Measurements from ENCODE around the gene ZNF275.
A peak's percentile ranks its signal among the peaks of the same experiment; 100 is the strongest.
"Not testable (repeated sequence)": the region's sequence is repeated elsewhere in the genome, so short reads cannot be mapped to it uniquely, and the experiment has no call there.

ZNF275 gene

DNA sequence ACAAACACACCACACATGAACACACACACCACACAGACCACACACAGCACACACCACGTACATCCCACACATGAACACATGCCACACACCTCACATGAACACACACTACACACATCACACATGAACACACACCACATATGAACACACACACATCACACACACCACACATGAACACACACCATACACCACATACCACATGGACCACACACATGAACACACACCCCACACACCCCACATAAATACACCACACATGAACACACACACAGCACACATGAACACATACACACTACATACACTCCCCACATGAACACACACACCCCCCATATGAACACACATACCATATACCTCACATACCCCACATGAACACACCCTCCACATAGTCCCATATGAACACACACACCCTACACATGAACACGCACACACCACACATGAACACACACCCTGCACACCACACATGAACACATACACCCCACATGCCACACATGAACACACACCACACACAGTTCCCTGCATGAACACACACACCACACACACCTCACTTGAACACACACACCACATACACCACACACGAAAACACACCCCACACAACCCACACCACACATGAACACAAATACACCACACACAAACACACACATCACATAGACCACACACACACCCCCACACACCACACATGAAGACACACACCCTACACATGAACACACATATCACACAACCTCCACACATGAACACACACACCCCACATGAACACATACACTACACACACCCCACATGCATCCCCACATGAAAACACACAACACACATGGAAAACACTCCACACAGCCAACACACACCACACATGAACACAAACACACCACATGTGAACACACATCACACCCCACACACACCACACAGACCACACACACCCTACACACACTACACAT lies 48.9 kb downstream of the ZNF275 start:
- TF ChIP-seq Cebpa-rat (IDR thresholded peaks at IDR 0.05): no peak
- Histone ChIP-seq H3K4me3 (no peak overlapping the region), H3K9ac (peak overlapping the region in 1 of 11 experiments; percentile 0; a peak in 1 of 22 replicates), H3K4me2 (no peak overlapping the region), H3K36me3 (no peaks in the 10 kb centered on the region), H3K27ac (peak overlapping the region in 1 of 11 experiments; percentile 56; a peak in 1 of 22 replicates), H3K27me3 (peaks cover 14 to 65% (median 46%) of the 10 kb centered on the region in 11 experiments), H4K20me1 (peaks cover 0 to 10% (median 0%) of the 10 kb centered on the region in 11 experiments; a peak in 3 of 22 replicates), H3K4me1 (peaks cover 0 to 7% (median 2%) of the 10 kb centered on the region in 10 experiments; a peak in 4 of 20 replicates), H3K9me3 (replicated peaks in 1 of 11) (peaks cover 12 to 30% (median 20%) of the 10 kb centered on the region in 11 experiments; a peak in 21 of 22 replicates)

GRCh38 chrX:153384390-153384789 lies 50.4 kb downstream of the ZNF275 start:
- Histone ChIP-seq H3K4me2 (no peak overlapping the region), H3K36me3 (no peaks in the 10 kb centered on the region), H3K9ac (no peak overlapping the region), H3K4me3 (no peak overlapping the region), H3K9me3 (replicated peaks in 1 of 11) (peaks cover 12 to 26% (median 19%) of the 10 kb centered on the region in 11 experiments; a peak in 21 of 22 replicates), H3K4me1 (peaks cover 0 to 7% (median 2%) of the 10 kb centered on the region in 10 experiments; a peak in 4 of 20 replicates), H3K27ac (no peak overlapping the region), H4K20me1 (peaks cover 0 to 12% (median 0%) of the 10 kb centered on the region in 11 experiments; a peak in 3 of 22 replicates), H3K27me3 (peaks cover 0 to 57% (median 30%) of the 10 kb centered on the region in 11 experiments; a peak in 20 of 22 replicates)
- no peak for TF ChIP-seq Cebpa-rat (IDR thresholded peaks at IDR 0.05)

- peaks cover 0 to 51% (median 24%) of the 10 kb centered on the region in 11 experiments; a peak in 19 of 22 replicates for H3K27me3 ChIP-seq
- H3K4me1 ChIP-seq, H3K4me3 ChIP-seq, H3K27ac ChIP-seq, H3K4me2 ChIP-seq, H3K9ac ChIP-seq, H3K36me3 ChIP-seq: not testable (repeated sequence)
- peaks cover 14 to 32% (median 21%) of the 10 kb centered on the region in 11 experiments; a peak in 21 of 22 replicates for H3K9me3 ChIP-seq (replicated peaks in 1 of 11)
- peaks cover 0 to 12% (median 0%) of the 10 kb centered on the region in 11 experiments; a peak in 3 of 22 replicates for H4K20me1 ChIP-seq
These were observed 51.0 kb downstream of the ZNF275 start for GRCh38 chrX:153384973-153385372.

DNA sequence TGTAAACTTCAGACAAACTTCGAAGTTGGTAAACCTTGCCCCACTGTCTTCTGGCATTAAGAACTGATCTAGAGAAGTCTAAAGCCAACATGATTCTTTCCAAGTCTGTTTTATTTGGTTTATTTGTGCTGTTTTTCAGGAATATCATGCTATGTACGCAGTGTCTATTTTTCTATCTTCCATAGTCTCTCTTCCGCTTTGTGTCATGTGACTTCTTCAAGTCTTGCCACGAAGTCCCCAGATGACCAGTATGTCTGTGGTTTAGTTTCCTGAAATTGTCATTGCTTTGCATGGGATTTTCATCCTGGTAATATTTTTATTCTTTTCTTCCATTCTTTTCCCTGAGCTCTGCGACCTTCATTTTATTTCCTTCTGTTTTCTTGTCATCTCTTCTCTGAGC lies 52.1 kb downstream of the ZNF275 start:
- H3K4me2 ChIP-seq: no peak overlapping the region
- H3K4me1 ChIP-seq: peaks cover 0 to 6% (median 2%) of the 10 kb centered on the region in 10 experiments; a peak in 4 of 20 replicates
- TF ChIP-seq Cebpa-rat (IDR thresholded peaks at IDR 0.05): no peak
- H4K20me1 ChIP-seq: peaks cover 0 to 12% (median 0%) of the 10 kb centered on the region in 11 experiments; a peak in 2 of 22 replicates
- peaks cover 19 to 43% (median 32%) of the 10 kb centered on the region in 11 experiments; a peak in 21 of 22 replicates for H3K9me3 ChIP-seq (replicated peaks in 1 of 11)
- no peak overlapping the region for H3K9ac ChIP-seq
- no peak overlapping the region for H3K27ac ChIP-seq
- H3K4me3 ChIP-seq: no peak overlapping the region
- H3K27me3 ChIP-seq: peaks cover 0 to 40% (median 15%) of the 10 kb centered on the region in 11 experiments; a peak in 15 of 22 replicates
- H3K36me3 ChIP-seq: no peaks in the 10 kb centered on the region

GRCh38 chrX:153387345-153387744 lies 53.4 kb downstream of the ZNF275 start:
- Histone ChIP-seq H4K20me1 (peaks cover 0 to 12% (median 0%) of the 10 kb centered on the region in 11 experiments; a peak in 2 of 22 replicates), H3K36me3 (no peaks in the 10 kb centered on the region), H3K4me2 (no peak overlapping the region), H3K9ac (no peak overlapping the region), H3K4me1 (peaks cover 0 to under 1% (median 0%) of the 10 kb centered on the region in 10 experiments; a peak in 2 of 20 replicates), H3K27me3 (peaks cover 0 to 36% (median 11%) of the 10 kb centered on the region in 11 experiments; a peak in 13 of 22 replicates), H3K4me3 (no peak overlapping the region), H3K27ac (no peak overlapping the region), H3K9me3 (replicated peaks in 1 of 11) (peaks cover 23 to 55% (median 44%) of the 10 kb centered on the region in 11 experiments)
- no peak for TF ChIP-seq Cebpa-rat (IDR thresholded peaks at IDR 0.05)

- no peak overlapping the region for H3K27ac ChIP-seq
- peaks cover 0 to 37% (median 11%) of the 10 kb centered on the region in 11 experiments; a peak in 13 of 22 replicates for H3K27me3 ChIP-seq
- H4K20me1 ChIP-seq: peaks cover 0 to 12% (median 0%) of the 10 kb centered on the region in 11 experiments; a peak in 2 of 22 replicates
- H3K4me1 ChIP-seq: no peaks in the 10 kb centered on the region
- H3K36me3 ChIP-seq: no peaks in the 10 kb centered on the region
- no peak overlapping the region for H3K4me2 ChIP-seq
- H3K9ac ChIP-seq: no peak overlapping the region
- no peak for TF ChIP-seq Cebpa-rat (IDR thresholded peaks at IDR 0.05)
- H3K9me3 ChIP-seq (replicated peaks in 1 of 11): peaks cover 27 to 55% (median 43%) of the 10 kb centered on the region in 11 experiments; a peak in 21 of 22 replicates
- H3K4me3 ChIP-seq: no peak overlapping the region
These were observed 54.2 kb downstream of the ZNF275 start for GRCh38 chrX:153387987-153388721.

DNA sequence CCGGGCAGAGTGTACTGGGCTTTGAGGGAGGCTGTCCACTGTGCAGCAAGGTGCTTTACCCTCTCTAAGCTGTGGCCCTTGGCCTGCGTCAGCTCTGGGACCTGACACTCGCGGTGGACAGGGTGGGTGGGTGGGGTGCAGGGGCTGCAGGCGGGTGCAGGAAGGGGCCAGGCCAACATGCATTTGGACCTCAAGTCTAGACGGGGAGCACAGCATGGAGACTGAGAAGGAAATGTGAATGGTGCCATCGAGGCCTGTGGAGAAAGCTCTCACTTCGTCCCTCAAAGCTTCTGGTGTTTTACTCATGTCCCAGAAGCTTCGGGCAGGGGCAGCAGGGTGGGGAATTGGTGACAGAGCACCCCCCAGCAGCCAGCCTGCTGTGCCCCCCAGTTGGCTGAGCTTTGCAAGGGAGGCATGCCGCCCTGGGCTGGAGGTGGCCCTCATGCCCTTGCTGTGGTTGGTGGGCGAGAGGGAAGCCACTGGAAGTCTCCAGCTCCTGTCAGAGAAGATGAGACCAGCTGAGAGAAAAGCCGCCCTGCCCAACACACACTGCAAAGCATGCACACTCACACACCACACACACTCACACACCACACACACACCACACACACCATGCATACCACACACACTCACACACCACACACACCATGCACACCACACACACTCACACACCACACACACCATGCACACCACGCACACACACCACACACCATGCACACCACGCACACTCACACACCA lies 54.9 kb downstream of the ZNF275 start:
- Histone ChIP-seq H3K4me2 (no peak overlapping the region), H3K27me3 (peaks cover 0 to 44% (median 14%) of the 10 kb centered on the region in 11 experiments; a peak in 13 of 22 replicates), H3K4me1 (peaks cover 0 to 2% (median 0%) of the 10 kb centered on the region in 10 experiments; a peak in 3 of 20 replicates), H3K9ac (no peak overlapping the region), H3K27ac (no peak overlapping the region), H3K4me3 (no peak overlapping the region), H3K9me3 (replicated peaks in 1 of 11) (peaks cover 25 to 52% (median 39%) of the 10 kb centered on the region in 11 experiments; a peak in 21 of 22 replicates), H3K36me3 (no peaks in the 10 kb centered on the region), H4K20me1 (peaks cover 0 to 12% (median 0%) of the 10 kb centered on the region in 11 experiments; a peak in 2 of 22 replicates)
- no peak for TF ChIP-seq Cebpa-rat (IDR thresholded peaks at IDR 0.05)

DNA sequence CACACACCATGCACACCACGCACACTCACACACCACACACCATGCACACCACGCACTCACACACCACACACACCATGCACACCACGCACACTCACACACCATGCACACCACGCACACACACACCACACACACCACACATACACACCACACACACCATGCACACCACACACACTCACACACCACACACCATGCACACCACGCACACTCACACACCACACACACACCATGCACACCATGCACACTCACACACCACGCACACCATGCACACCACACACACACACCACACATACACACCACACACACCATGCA lies 55.5 kb downstream of the ZNF275 start:
- not testable (repeated sequence) for H3K4me1 ChIP-seq, H3K4me3 ChIP-seq, H3K9ac ChIP-seq, H3K4me2 ChIP-seq, H3K36me3 ChIP-seq, H3K27ac ChIP-seq
- H3K9me3 ChIP-seq (replicated peaks in 1 of 11): peaks cover 20 to 49% (median 37%) of the 10 kb centered on the region in 11 experiments; a peak in 21 of 22 replicates
- peaks cover 0 to 12% (median 0%) of the 10 kb centered on the region in 11 experiments; a peak in 2 of 22 replicates for H4K20me1 ChIP-seq
- peaks cover 0 to 46% (median 18%) of the 10 kb centered on the region in 11 experiments; a peak in 15 of 22 replicates for H3K27me3 ChIP-seq

Measured in BLaER1 treated with 17β-estradiol and CSF1 and Interleukin-3, amounts not matched to agents 10 nM and 100 nM (cell line).